Measurements from ENCODE around the gene IRS1.

GRCh38 chr2:226721541-226721940, 78.1 kb downstream of the IRS1 start:
- no peak for TF ChIP-seq CTCF (IDR thresholded peaks at IDR 0.05)
- TF ChIP-seq POLR2A (IDR thresholded peaks at IDR 0.05; ENCODE audit: low read length) = no peak
- TF ChIP-seq CEBPB (IDR thresholded peaks at IDR 0.05) = no peak
- TF ChIP-seq, protein P1, sequence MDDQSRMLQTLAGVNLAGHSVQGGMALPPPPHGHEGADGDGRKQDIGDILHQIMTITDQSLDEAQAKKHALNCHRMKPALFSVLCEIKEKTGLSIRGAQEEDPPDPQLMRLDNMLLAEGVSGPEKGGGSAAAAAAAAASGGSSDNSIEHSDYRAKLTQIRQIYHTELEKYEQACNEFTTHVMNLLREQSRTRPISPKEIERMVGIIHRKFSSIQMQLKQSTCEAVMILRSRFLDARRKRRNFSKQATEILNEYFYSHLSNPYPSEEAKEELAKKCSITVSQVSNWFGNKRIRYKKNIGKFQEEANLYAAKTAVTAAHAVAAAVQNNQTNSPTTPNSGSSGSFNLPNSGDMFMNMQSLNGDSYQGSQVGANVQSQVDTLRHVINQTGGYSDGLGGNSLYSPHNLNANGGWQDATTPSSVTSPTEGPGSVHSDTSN (IDR thresholded peaks at IDR 0.05) = no peak
- TF ChIP-seq CHD2 (IDR thresholded peaks at IDR 0.05; ENCODE audit: low read length, partially characterized antibody) = no peak
- TF ChIP-seq JUN (IDR thresholded peaks at IDR 0.05) = no peak
- TF ChIP-seq RARB (CRISPR knock-in tag; IDR thresholded peaks at IDR 0.05) = no peak
- TF ChIP-seq EP300 (IDR thresholded peaks at IDR 0.05) = no peak
